DOHH2 (cell line): Measurements from ENCODE around the gene PTPN3.

Source experiments
- H3F3A ChIP-seq: fragments of 200-600 bp; sonication (generic), shearing (Covaris generic); 2 replicates; pipeline ENCODE4 v1.6.0; 2016; ENCODE audit warnings: antibody characterized with exemption, mild to moderate bottlenecking; ENCODE audit not compliant: control insufficient read depth, insufficient read depth
- H3K27ac ChIP-seq: fragments of 200-600 bp; sonication (generic); 2 replicates; pipeline ENCODE4 v1.5.1; 2014; ENCODE audit warnings: low read depth, mild to moderate bottlenecking, low read length, moderate library complexity
- H3K27me3 ChIP-seq: fragments of 200-600 bp; sonication (generic); 2 replicates; pipeline ENCODE4 v1.6.1; 2014; ENCODE audit warnings: mild to moderate bottlenecking, low read length, mixed read lengths; ENCODE audit not compliant: control insufficient read depth
- H3K36me3 ChIP-seq: fragments of 200-600 bp; sonication (generic); 2 replicates; pipeline ENCODE4 v1.6.1; 2014; ENCODE audit warnings: mild to moderate bottlenecking, low read length, moderate library complexity, mixed read lengths; ENCODE audit not compliant: control insufficient read depth
- H3K4me1 ChIP-seq: fragments of 200-600 bp; sonication (generic); 2 replicates; pipeline ENCODE4 v1.6.1; 2014; ENCODE audit warnings: mild to moderate bottlenecking, low read length, mixed read lengths; ENCODE audit not compliant: control insufficient read depth
- H3K4me2 ChIP-seq: fragments of 200-600 bp; sonication (generic); 2 replicates; pipeline ENCODE4 v1.6.0; 2014; ENCODE audit warnings: mild to moderate bottlenecking, low read length, moderate library complexity
- H3K4me3 ChIP-seq: fragments of 200-600 bp; sonication (generic); 2 replicates; pipeline ENCODE4 v1.5.1; 2014; ENCODE audit warnings: mild to moderate bottlenecking, low read length, mixed read lengths
- H3K79me2 ChIP-seq: fragments of 200-600 bp; sonication (generic); 2 replicates; pipeline ENCODE4 v1.6.1; 2014; ENCODE audit warnings: mild to moderate bottlenecking, low read length, mixed read lengths; ENCODE audit not compliant: control insufficient read depth
- H3K9me2 ChIP-seq: fragments of 200-600 bp; sonication (generic); replicated peaks from 2 replicates; pipeline ENCODE4 v1.6.1; 2014; ENCODE audit warnings: mild to moderate bottlenecking, low read length, mixed read lengths; ENCODE audit not compliant: control insufficient read depth
- H3K9me3 ChIP-seq: fragments of 200-600 bp; sonication (generic); 2 replicates; pipeline ENCODE4 v1.6.1; 2014; ENCODE audit warnings: antibody characterized with exemption, low read length, mixed read lengths; ENCODE audit not compliant: control insufficient read depth, insufficient read depth
- H4K20me1 ChIP-seq: fragments of 200-600 bp; sonication (generic); 2 replicates; pipeline ENCODE4 v1.6.0; 2014; ENCODE audit warnings: low read depth, mild to moderate bottlenecking, antibody characterized with exemption, low read length, moderate library complexity; ENCODE audit not compliant: control insufficient read depth, insufficient read depth
- CTCF ChIP-seq: fragments of 200-600 bp; sonication (generic); IDR thresholded peaks from one replicate; pipeline ENCODE4 v1.5.1; 2014; ENCODE audit warnings: antibody characterized with exemption, mild to moderate bottlenecking, low read depth, low read length; ENCODE audit not compliant: poor library complexity, severe bottlenecking
- EZH2phosphoT487 ChIP-seq: fragments of 200-600 bp; sonication (generic); IDR thresholded peaks from 2 replicates; pipeline ENCODE4 v1.6.1; 2017; ENCODE audit warnings: borderline replicate concordance, mild to moderate bottlenecking, antibody characterized with exemption, low read length, moderate library complexity, mixed read lengths

The PTPN3 gene

GRCh38 chr9:109417054-109417453, 81.1 kb downstream of the PTPN3 start:
- H3K4me2 ChIP-seq, result no peak overlapping the region
- no peaks in the 10 kb centered on the region for H4K20me1 ChIP-seq
- no peaks in the 10 kb centered on the region for H3K4me1 ChIP-seq
- H3K79me2 ChIP-seq, result no peaks in the 10 kb centered on the region
- no peaks in the 10 kb centered on the region for H3K9me3 ChIP-seq
- no peaks in the 10 kb centered on the region for H3K36me3 ChIP-seq
- no peaks in the 10 kb centered on the region for H3K9me2 ChIP-seq
- TF ChIP-seq CTCF, result no peak
- H3F3A ChIP-seq, result no peaks in the 10 kb centered on the region
- no peak overlapping the region for H3K4me3 ChIP-seq
- H3K27me3 ChIP-seq, result peaks cover 37% of the 10 kb centered on the region
- no peak overlapping the region for H3K27ac ChIP-seq

GRCh38 chr9:109416135-109416706, 81.9 kb downstream of the PTPN3 start:
- Histone ChIP-seq H3K36me3 (no peaks in the 10 kb centered on the region), H3K9me3 (no peaks in the 10 kb centered on the region), H3K27ac (no peak overlapping the region), H3K4me2 (no peak overlapping the region), H4K20me1 (no peaks in the 10 kb centered on the region), H3F3A (no peaks in the 10 kb centered on the region), H3K79me2 (no peaks in the 10 kb centered on the region), H3K4me1 (no peaks in the 10 kb centered on the region), H3K4me3 (no peak overlapping the region), H3K27me3 (peaks cover 37% of the 10 kb centered on the region), H3K9me2 (no peaks in the 10 kb centered on the region)
- TF ChIP-seq CTCF (no peak), EZH2phosphoT487 (no peak)

GRCh38 chr9:109414125-109414785, 83.9 kb downstream of the PTPN3 start:
- Histone ChIP-seq H3K27me3 (peaks cover 34% of the 10 kb centered on the region), H3K4me1 (no peaks in the 10 kb centered on the region)

More at GRCh38 chr9:109414125-109414785, 83.9 kb downstream of the PTPN3 start:
- H3K4me3 ChIP-seq, result no peak overlapping the region
- H3K27ac ChIP-seq, result no peak overlapping the region
- TF ChIP-seq CTCF, result no peak
- no peak for TF ChIP-seq EZH2phosphoT487
- no peaks in the 10 kb centered on the region for H4K20me1 ChIP-seq
- no peaks in the 10 kb centered on the region for H3K9me3 ChIP-seq
- H3K4me2 ChIP-seq, result no peak overlapping the region
- H3F3A ChIP-seq, result no peaks in the 10 kb centered on the region
- H3K79me2 ChIP-seq, result no peaks in the 10 kb centered on the region
- no peaks in the 10 kb centered on the region for H3K9me2 ChIP-seq
- H3K36me3 ChIP-seq, result no peaks in the 10 kb centered on the region
